ENCODE data around the gene MAPRE3.
"Not testable (repeated sequence)": the region's sequence is repeated elsewhere in the genome, so short reads cannot be mapped to it uniquely, and the experiment has no call there.

Gene MAPRE3

GRCh38 chr2:26970244-26970927 lies at the start of gene MAPRE3:
Gene MAPRE3, plus strand, starts transcription at chr2:26970637. Its CDS starts 51,582 bp downstream, at chr2:27022219.
- peak; percentile 63 for DNase-seq

GRCh38 chr2:26921323-26921722 lies 49.1 kb upstream of the MAPRE3 start:
- no peak for DNase-seq

- peak; percentile 21 for DNase-seq
Measured at GRCh38 chr2:26922405-26923188, 47.8 kb upstream of the MAPRE3 start.

- DNase-seq, result not testable (repeated sequence)
Measured at GRCh38 chr2:26923189-26923466, 47.3 kb upstream of the MAPRE3 start.

GRCh38 chr2:26924731-26925099 lies 45.7 kb upstream of the MAPRE3 start:
- no peak for DNase-seq

- DNase-seq, result peak; percentile 44
Measured at GRCh38 chr2:26925100-26925791, 45.2 kb upstream of the MAPRE3 start.

GRCh38 chr2:26927221-26927620 lies 43.2 kb upstream of the MAPRE3 start:
- no peak for DNase-seq

- no peak for DNase-seq
Measured at GRCh38 chr2:26932974-26933373, 37.5 kb upstream of the MAPRE3 start.

- no peak for DNase-seq
Measured at GRCh38 chr2:26933431-26934334, 36.8 kb upstream of the MAPRE3 start.

- DNase-seq, result no peak
Measured at GRCh38 chr2:26934335-26934724, 36.1 kb upstream of the MAPRE3 start.

GRCh38 chr2:26934985-26935384 lies 35.5 kb upstream of the MAPRE3 start:
- no peak for DNase-seq

GRCh38 chr2:26936855-26937254 lies 33.6 kb upstream of the MAPRE3 start:
- no peak for DNase-seq

- no peak for DNase-seq
Measured at GRCh38 chr2:26938399-26939118, 31.9 kb upstream of the MAPRE3 start.

GRCh38 chr2:26940001-26940400 lies 30.4 kb upstream of the MAPRE3 start:
- DNase-seq, result no peak

GRCh38 chr2:26941486-26941885 lies 29.0 kb upstream of the MAPRE3 start:
- DNase-seq, result peak; percentile 57

GRCh38 chr2:26942543-26943295 lies 27.7 kb upstream of the MAPRE3 start:
- DNase-seq, result peak; percentile 54

- no peak for DNase-seq
Measured at GRCh38 chr2:26945991-26946750, 24.3 kb upstream of the MAPRE3 start.

- peak; percentile 51 for DNase-seq
Measured at GRCh38 chr2:26946841-26947784, 23.3 kb upstream of the MAPRE3 start.

- DNase-seq, result no peak
Measured at GRCh38 chr2:26948800-26949199, 21.6 kb upstream of the MAPRE3 start.

- DNase-seq, result no peak
Measured at GRCh38 chr2:26950246-26950645, 20.2 kb upstream of the MAPRE3 start.
